ENCODE results near the gene KIF19. TPM values are rescaled to one million over a fixed set of nuclear protein-coding genes. Genes with fewer than 3 reads are reported as not detected.

KIF19 gene
- total and polyA plus RNA-seq, 2 of the 8 experiments (the other 6 are each of a cell fraction or from before 2014, with no cell fraction given) = 0.52 to 0.77 TPM

DNA sequence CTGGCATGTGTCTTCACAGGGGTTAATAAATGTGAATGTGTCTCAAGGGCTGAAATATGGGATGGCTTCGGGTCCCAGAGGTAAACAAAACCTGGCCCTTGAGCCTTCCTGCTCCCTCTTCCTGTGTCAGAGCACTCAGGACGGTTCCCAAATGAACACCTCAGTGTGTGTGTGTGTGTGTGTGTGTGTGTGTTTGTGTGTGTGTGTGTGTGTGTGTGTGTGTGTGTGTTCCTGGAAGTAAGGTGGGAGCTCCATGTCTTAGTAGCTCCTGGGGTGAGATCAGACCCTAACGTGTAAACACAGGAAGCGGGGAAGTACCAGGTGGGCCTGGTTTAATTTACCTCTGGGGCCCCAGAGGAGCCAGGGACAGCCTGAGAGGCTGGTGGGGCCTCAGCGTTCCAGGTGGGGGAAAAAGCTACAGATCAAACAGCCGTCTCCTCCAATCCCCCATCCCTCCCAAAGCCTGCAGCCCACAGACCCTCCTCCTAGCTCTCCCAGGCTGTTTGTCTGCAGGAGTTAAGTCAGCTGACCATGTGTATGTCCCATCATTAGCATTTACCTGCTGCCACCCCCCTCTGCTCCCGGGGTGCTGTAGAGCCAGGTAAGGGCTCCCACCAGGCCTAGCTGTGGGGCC lies 6.1 kb downstream of the KIF19 start:
- no peaks in the 10 kb centered on the region for H3K79me1 ChIP-seq (ENCODE audit: low read depth, low read length)
- peak overlapping the region; percentile 39; the same call in 1 of the 2 replicates for H2AFZ ChIP-seq (ENCODE audit: low read length)
- no peak overlapping the region for H3K23ac ChIP-seq (ENCODE audit: insufficient read length)
- peak overlapping the region; percentile 49 for H4K91ac ChIP-seq (replicated peaks; ENCODE audit: insufficient read length, low read length)
- peaks cover 3 to 13% (median 3%) of the 10 kb centered on the region in 4 experiments; a peak in 5 of 7 replicates for H3K4me1 ChIP-seq (replicated peaks in 1 of 4; ENCODE audit: control insufficient read depth in 3 of 4, insufficient read depth in 4 of 4, low read length in 3 of 4)
- peaks cover 0 to 9% (median 5%) of the 10 kb centered on the region in 4 experiments; a peak in 5 of 7 replicates for H3K27me3 ChIP-seq (replicated peaks in 1 of 4; ENCODE audit: control insufficient read depth in 3 of 4, extremely low read depth in 1 of 4, insufficient read depth in 3 of 4, low read length in 3 of 4)
- H3K4me3 ChIP-seq (ENCODE audit: extremely low read depth in 1 of 4, insufficient read depth in 2 of 4, low read depth in 3 of 4, low read length in 4 of 4) = no peak overlapping the region
- ChIA-PET POLR2A (ENCODE audit: partially characterized antibody) (no interaction called here), CTCF (ENCODE audit: partially characterized antibody) (interaction anchor here (0.6 to 7.3 kb wide), 10 partner anchors 16 to 200 kb away, joined by 3 to 55 read pairs (median 4); partner anchors contain the start of genes BTBD17 and GPR142)
- no peak overlapping the region for H2BK5ac ChIP-seq (ENCODE audit: low read depth, low read length)
- FAIRE-seq (no peak), DNase-seq (ENCODE audit: low read depth in 1 of 2, low spot score in 2 of 2) (no peak)
- H3K18ac ChIP-seq (ENCODE audit: extremely low read depth, low read length) = peak overlapping the region; percentile 7
- 83% methylated on average over 7 of the region's 7 CpGs; no CpG with 5 or more reads in 1 of the 2 experiments for WGBS, 2 experiments (ENCODE audit: extremely low coverage in 1 of 2, insufficient coverage in 1 of 2, insufficient read length in 1 of 2, insufficient replicate concordance in 2 of 2, low coverage in 1 of 2, low lambda C conversion rate in 2 of 2, missing lambda C conversion rate in 1 of 2)
- no peaks in the 10 kb centered on the region for H4K20me1 ChIP-seq (replicated peaks in 1 of 2; ENCODE audit: control insufficient read depth in 1 of 2, insufficient read depth in 2 of 2, low read length in 2 of 2)
- H4K8ac ChIP-seq (ENCODE audit: extremely low read depth, insufficient read depth, low read length) = peak overlapping the region; percentile 75
- no peaks in the 10 kb centered on the region for H3K36me3 ChIP-seq (ENCODE audit: control insufficient read depth in 2 of 4, insufficient read depth in 4 of 4, low read length in 3 of 4)
- no peak overlapping the region for H3K4me2 ChIP-seq (ENCODE audit: insufficient read depth in 1 of 2, low read depth in 2 of 2, low read length in 2 of 2)
- peak overlapping the region; percentile 42 for H3K56ac ChIP-seq (replicated peaks; ENCODE audit: insufficient read length, low read depth, low read length)
- peak overlapping the region; percentile 29; the same call in 1 of the 2 replicates for H2BK15ac ChIP-seq (ENCODE audit: low read length)
- no peak overlapping the region for H4K5ac ChIP-seq (ENCODE audit: insufficient read length, low read depth, low read length)
- H2BK12ac ChIP-seq (ENCODE audit: low read depth, low read length) = peak overlapping the region; percentile 50; the same call in 1 of the 2 replicates
- no peak overlapping the region for H3K14ac ChIP-seq (ENCODE audit: insufficient read length)
- H3K4ac ChIP-seq (replicated peaks; ENCODE audit: insufficient read length, low read depth, low read length) = no peak overlapping the region
- H3K23me2 ChIP-seq (ENCODE audit: low read depth, low read length) = no peaks in the 10 kb centered on the region; the same call in 1 of the 2 replicates
- no peak overlapping the region for H2AK5ac ChIP-seq (ENCODE audit: low read depth, low read length)
- H2BK20ac ChIP-seq (ENCODE audit: low read length) = no peak overlapping the region
- no peaks in the 10 kb centered on the region for H3K79me2 ChIP-seq (ENCODE audit: control insufficient read depth in 1 of 2, insufficient read depth in 2 of 2, low read length in 2 of 2)
- H3K9ac ChIP-seq (replicated peaks in 1 of 4; ENCODE audit: extremely low read depth in 1 of 4, low read depth in 3 of 4, low read length in 3 of 4) = no peak overlapping the region
- H3K27ac ChIP-seq (ENCODE audit: low read depth, low read length) = no peak overlapping the region; the same call in 1 of the 2 replicates
- no peak overlapping the region for H2BK120ac ChIP-seq (replicated peaks; ENCODE audit: low read depth, low read length)
- H3K9me3 ChIP-seq (ENCODE audit: insufficient read depth in 2 of 2, low read depth in 1 of 2, low read length in 1 of 2) = peaks cover 7 to 13% of the 10 kb centered on the region in 2 experiments; a peak in 2 of 4 replicates
- TF ChIP-seq RNF2 (IDR thresholded peaks at IDR 0.05; ENCODE audit: borderline replicate concordance, low read depth, low read length, missing control alignments, poor library complexity, severe bottlenecking) (no peak), CHD1 (IDR thresholded peaks at IDR 0.05; ENCODE audit: low read depth, low read length) (no peak), KDM1A (IDR thresholded peaks at IDR 0.05; ENCODE audit: borderline replicate concordance, low read length) (no peak), CREB1 (IDR thresholded peaks at IDR 0.05) (no peak), CHD2 (IDR thresholded peaks at IDR 0.05; ENCODE audit: low read length) (no peak), ASH2L (IDR thresholded peaks at IDR 0.05; ENCODE audit: low read length) (no peak), RAD21 (IDR thresholded peaks at IDR 0.05 in 1 of 2, conservative IDR thresholded peaks at IDR 0.05 in 1 of 2; ENCODE audit: low read depth in 2 of 2, low read length in 2 of 2) (no peak), CEBPB (IDR thresholded peaks at IDR 0.05; ENCODE audit: low read depth, low read length) (no peak)

Data from H1 (cell line).